B cell (primary cell): ENCODE results near the gene SECTM1. TPM values are rescaled to one million over a fixed set of nuclear protein-coding genes. Genes with fewer than 3 reads are reported as not detected.

Experiments used
- ATAC-seq: fragments of 200-7000 bp; cut with Tn5 transposase; one replicate; pipeline ENCODE4 v1.10.0; 2021; ENCODE audit warnings: low read depth, mild to moderate bottlenecking, moderate number of reproducible peaks, moderate library complexity
- CTCF ChIA-PET: fragments of 350-600 bp; sonication (Branson Sonifier 250); formaldehyde crosslinking; loops from one replicate; lab custom pipeline; 2021; ENCODE audit warnings: antibody characterized with exemption, inconsistent platforms; lab: Charles Lee
- POLR2A ChIA-PET: fragments of 350-600 bp; sonication (Branson Sonifier 250); formaldehyde crosslinking; loops from one replicate; lab custom pipeline; 2021; ENCODE audit warnings: antibody characterized with exemption; lab: Charles Lee
- DNase-seq: peaks from one replicate; pipeline ENCODE4 v3.0.0; 2013
- H2AFZ ChIP-seq: 2 replicates; pipeline ENCODE4 v1.6.1; 2012; ENCODE audit warnings: mild to moderate bottlenecking, low read depth, low read length; ENCODE audit not compliant: insufficient read depth, poor library complexity, severe bottlenecking
- H3K27ac ChIP-seq, 2 donors: 1 replicate in 1 of 2; 2 replicates in 1 of 2; pipeline ENCODE4 v1.5.1; 2012 to 2013; ENCODE audit warnings: low read length in 2 of 2, mild to moderate bottlenecking in 2 of 2, moderate library complexity in 1 of 2
- H3K27me3 ChIP-seq, 4 experiments: fragments of 200-600 bp in 1 of 4; sonication (generic) in 1 of 4; replicated peaks in 1 of 4; 1 replicate in 2 of 4; 2 replicates in 2 of 4; pipeline versions ENCODE4 v1.6.1 to v1.7.0; 2013 to 2016; ENCODE audit warnings: low read length in 3 of 4, mild to moderate bottlenecking in 2 of 4, mixed read lengths in 1 of 4, moderate library complexity in 1 of 4; ENCODE audit not compliant: insufficient read depth in 4 of 4, control insufficient read depth in 3 of 4; ENCODE audit errors: control extremely low read depth in 1 of 4
- H3K36me3 ChIP-seq, 2 experiments: replicated peaks in 1 of 2; 1 replicate in 1 of 2; 2 replicates in 1 of 2; pipeline versions ENCODE4 v1.6.1 to v1.7.1; 2013; ENCODE audit warnings: low read length in 1 of 2; ENCODE audit not compliant: insufficient read depth in 2 of 2, control insufficient read depth in 1 of 2; ENCODE audit errors: control extremely low read depth in 1 of 2, extremely low read depth in 1 of 2
- H3K4me1 ChIP-seq, 2 donors: fragments of 200-600 bp in 1 of 2; sonication (generic) in 1 of 2; 1 replicate in 1 of 2; 2 replicates in 1 of 2; pipeline versions ENCODE4 v1.5.1 to v1.6.1; 2013 to 2017; ENCODE audit warnings: low read length in 2 of 2; ENCODE audit not compliant: control insufficient read depth in 2 of 2, insufficient read depth in 2 of 2
- H3K4me2 ChIP-seq: replicated peaks from 2 replicates; pipeline ENCODE3; 2012; ENCODE audit warnings: mild to moderate bottlenecking, low read depth, low read length; ENCODE audit not compliant: poor library complexity, severe bottlenecking
- H3K4me3 ChIP-seq, 5 experiments: fragments of 200-600 bp in 1 of 5; sonication (generic) in 1 of 5; 1 replicate in 3 of 5; 2 replicates in 2 of 5; pipeline versions ENCODE4 v1.5.1 to v1.7.0; 2011 to 2016; ENCODE audit warnings: low read length in 4 of 5, mild to moderate bottlenecking in 4 of 5, low read depth in 2 of 5, control low read depth in 1 of 5, moderate library complexity in 1 of 5; ENCODE audit not compliant: insufficient read depth in 1 of 5; ENCODE audit errors: control extremely low read depth in 1 of 5, extremely low read depth in 1 of 5
- H3K79me2 ChIP-seq: fragments of 200-600 bp; sonication (generic); one replicate; pipeline ENCODE4 v1.6.0; 2016; ENCODE audit warnings: low read length; ENCODE audit not compliant: control insufficient read depth, insufficient read depth
- H3K9ac ChIP-seq: fragments of 200-600 bp; sonication (generic); 2 replicates; pipeline ENCODE4 v1.6.1; 2017; ENCODE audit warnings: mild to moderate bottlenecking, low read length, moderate library complexity
- H3K9me3 ChIP-seq, 3 donors: one replicate each; pipeline versions ENCODE4 v1.6.1 to v1.7.1; 2013; ENCODE audit warnings: low read length in 2 of 3; ENCODE audit not compliant: control insufficient read depth in 2 of 3, insufficient read depth in 1 of 3; ENCODE audit errors: control extremely low read depth in 1 of 3
- H4K20me1 ChIP-seq: 2 replicates; pipeline ENCODE4 v1.6.0; 2012; ENCODE audit warnings: mild to moderate bottlenecking, low read length; ENCODE audit not compliant: insufficient read depth, control insufficient read depth, poor library complexity, severe bottlenecking
- H3K27ac Mint-ChIP-seq: one replicate; pipeline ENCODE4 v1.8.0; 2021; ENCODE audit warnings: mixed read lengths
- H3K27me3 Mint-ChIP-seq: one replicate; pipeline ENCODE4 v1.8.0; 2021; ENCODE audit warnings: mixed read lengths
- H3K4me1 Mint-ChIP-seq: one replicate; pipeline ENCODE4 v1.8.0; 2021; ENCODE audit warnings: mixed read lengths
- H3K4me3 Mint-ChIP-seq: one replicate; pipeline ENCODE4 v1.8.0; 2021; ENCODE audit warnings: mixed read lengths
- H3K9me3 Mint-ChIP-seq: one replicate; pipeline ENCODE4 v1.8.0; 2022; ENCODE audit warnings: mixed read lengths; ENCODE audit not compliant: insufficient read depth
- CTCF ChIP-seq: fragments of 200-600 bp; IDR thresholded peaks from one replicate; pipeline ENCODE4 v1.8.0; 2022; ENCODE audit warnings: antibody characterized with exemption, mild to moderate bottlenecking
- EZH2 ChIP-seq: IDR thresholded peaks from 2 replicates; pipeline ENCODE4 v1.6.1; 2012; ENCODE audit warnings: borderline replicate concordance, low read depth, mild to moderate bottlenecking, moderate library complexity, low read length; ENCODE audit not compliant: insufficient read depth, poor library complexity, severe bottlenecking
- WGBS: methylation state at CpG from one replicate; pipeline ENCODE4 v1.1.5; 2013; ENCODE audit warnings: missing lambda C conversion rate; ENCODE audit not compliant: insufficient coverage; 5-methylcytosine and 5-hydroxymethylcytosine counted together
- intact Hi-C: fragments of 100-400 bp; cut with micrococcal nuclease; formaldehyde crosslinking; loops from one replicate; pipeline ENCODE4 v1.10.0; 2022
- polyA plus RNA-seq: library from polyadenylated mRNA; depleted of rRNA; stranded (reverse); fragments of >200 nt; gene quantifications from 2 replicates; pipeline ENCODE4 v1.2.3, GENCODE V29; 2012
- total RNA-seq, 2 donors: library from RNA; stranded (reverse); fragments of 120-200 nt in 1 of 2; gene quantifications; 1 replicate in 1 of 2; 2 replicates in 1 of 2; pipeline versions ENCODE4 v1.2.3 to v1.2.4, GENCODE V29; 2013 to 2022

The SECTM1 gene
- total and polyA plus RNA-seq, 2 donors (not counting 1 experiment from before 2014, with no cell fraction given), result 0.17 to 1.2 TPM

- H3K79me2 ChIP-seq, result no peaks in the 10 kb centered on the region
- H2AFZ ChIP-seq, result peak overlapping the region; percentile 43
- no peaks in the 10 kb centered on the region for H3K9me3 Mint-ChIP-seq
- peak; percentile 57 for ATAC-seq
- WGBS, result 7% methylated on average over 36 of the region's 36 CpGs
- peaks cover 0 to 28% (median 10%) of the 10 kb centered on the region in 4 experiments for H3K27me3 ChIP-seq
- no peaks in the 10 kb centered on the region for H3K36me3 ChIP-seq
- no peaks in the 10 kb centered on the region for H4K20me1 ChIP-seq
- peak; percentile 44 for DNase-seq
- peaks cover 0 to 29% (median 0%) of the 10 kb centered on the region in 3 donors for H3K9me3 ChIP-seq
- POLR2A ChIA-PET, result no interaction called here
- H3K4me1 ChIP-seq, result peaks cover 18 to 25% of the 10 kb centered on the region in 2 donors
- CTCF ChIA-PET, result interaction anchor here (1.2 to 2.2 kb wide), 2 partner anchors 17 to 107 kb away, joined by 3 to 8 read pairs; no protein-coding TSS in a partner anchor
- no peak overlapping the region for H3K9ac ChIP-seq
- H3K4me3 Mint-ChIP-seq, result peak overlapping the region; percentile 66
- no peak for TF ChIP-seq EZH2
- H3K4me3 ChIP-seq, result no peak overlapping the region
- H3K27me3 Mint-ChIP-seq, result peaks cover 19% of the 10 kb centered on the region
- intact Hi-C loops, result no loop called here
- H3K27ac Mint-ChIP-seq, result peak overlapping the region; percentile 43
- H3K27ac ChIP-seq, result no peak overlapping the region
- H3K4me2 ChIP-seq, result peak overlapping the region; percentile 58
- H3K4me1 Mint-ChIP-seq, result peaks cover 15% of the 10 kb centered on the region
Measured at GRCh38 chr17:82315703-82316358, 17.7 kb downstream of the SECTM1 start.

GRCh38 chr17:82314727-82315605 is 18.6 kb downstream of the SECTM1 start:
- Histone ChIP-seq H2AFZ (peak overlapping the region; percentile 43), H3K4me2 (peak overlapping the region; percentile 58), H3K79me2 (no peaks in the 10 kb centered on the region), H3K27me3 (peaks cover 0 to 33% (median 10%) of the 10 kb centered on the region in 4 experiments), H3K4me3 (no peak overlapping the region), H3K27ac (no peak overlapping the region), H3K4me1 (peaks cover 18 to 25% of the 10 kb centered on the region in 2 donors), H3K9ac (no peak overlapping the region), H4K20me1 (no peaks in the 10 kb centered on the region), H3K9me3 (peaks cover 0 to 29% (median 0%) of the 10 kb centered on the region in 3 donors), H3K36me3 (no peaks in the 10 kb centered on the region)
- no peak for DNase-seq
- intact Hi-C loops, result no loop called here
- POLR2A ChIA-PET, result no interaction called here
- no peak overlapping the region for H3K4me3 Mint-ChIP-seq
- H3K27ac Mint-ChIP-seq, result no peak overlapping the region
- no peak for ATAC-seq
- peaks cover 23% of the 10 kb centered on the region for H3K27me3 Mint-ChIP-seq
- WGBS, result 44% methylated on average over 25 of the region's 32 CpGs
- peaks cover 15% of the 10 kb centered on the region for H3K4me1 Mint-ChIP-seq
- TF ChIP-seq CTCF (no peak), EZH2 (no peak)
- CTCF ChIA-PET, result interaction anchor here (2.1 kb wide), 1 partner anchor 14 kb away, joined by 11 read pairs; no protein-coding TSS in a partner anchor
- H3K9me3 Mint-ChIP-seq, result no peaks in the 10 kb centered on the region
